Choroid plexus epithelial cell (primary cell): ENCODE data around the gene NR6A1.

Experiments used
- DNase-seq: peaks from one replicate; pipeline ENCODE4 v3.0.0-alpha.2; 2010; ENCODE audit warnings: low read depth
- H3K4me3 ChIP-seq: 2 replicates; pipeline ENCODE4 v1.5.1; 2011; ENCODE audit warnings: low read depth, mild to moderate bottlenecking, control low read depth, low read length, moderate library complexity
- TF ChIP-seq, protein P1 (sequence below): conservative IDR thresholded peaks from 2 replicates; pipeline ENCODE4 v1.5.1; 2011; ENCODE audit warnings: low read depth, mild to moderate bottlenecking, control low read depth, inconsistent platforms, low read length, moderate library complexity

Gene NR6A1

DNA sequence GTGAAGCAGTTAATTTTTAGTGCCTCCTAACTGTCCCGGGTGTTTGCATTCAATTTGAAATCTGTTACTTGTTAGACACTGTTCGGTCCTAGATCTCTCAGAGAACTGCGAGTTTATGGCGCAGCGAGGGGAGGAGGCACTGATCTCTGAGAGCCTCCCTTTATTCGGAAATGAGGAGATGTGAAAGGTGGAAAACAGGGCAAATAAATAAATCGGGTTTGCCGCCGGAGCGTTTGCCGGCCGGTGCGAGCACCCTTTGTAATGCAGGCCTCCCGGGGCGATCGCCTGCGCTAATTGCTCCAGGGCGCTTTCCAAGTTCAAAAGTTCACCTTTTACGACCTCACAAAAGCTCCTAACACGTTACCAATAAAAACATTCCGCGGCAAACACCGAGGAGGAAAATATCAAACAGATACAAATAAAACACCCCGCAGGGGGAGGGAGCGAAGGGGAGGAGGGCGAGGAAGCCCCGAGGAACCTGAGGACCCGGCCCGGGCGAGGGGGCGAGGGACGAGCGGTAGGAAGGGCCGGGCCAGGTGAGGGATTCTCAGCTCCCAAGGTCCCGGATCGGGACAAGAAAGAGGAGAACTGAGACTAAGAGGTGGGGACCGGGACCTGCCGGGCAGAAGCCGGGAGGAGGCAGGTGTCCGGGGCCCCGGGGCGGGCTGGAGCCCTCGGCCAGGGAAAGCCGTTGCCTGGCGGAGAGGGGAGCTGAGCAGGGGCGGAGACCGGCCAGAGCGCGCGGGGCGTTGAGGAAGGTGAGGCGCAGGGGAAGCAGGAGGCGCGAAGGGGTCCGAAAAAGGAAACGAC is 1.4 kb downstream of the NR6A1 start:
- DNase-seq = no peak
- H3K4me3 ChIP-seq = peak overlapping the region; percentile 72
- TF ChIP-seq, protein P1, sequence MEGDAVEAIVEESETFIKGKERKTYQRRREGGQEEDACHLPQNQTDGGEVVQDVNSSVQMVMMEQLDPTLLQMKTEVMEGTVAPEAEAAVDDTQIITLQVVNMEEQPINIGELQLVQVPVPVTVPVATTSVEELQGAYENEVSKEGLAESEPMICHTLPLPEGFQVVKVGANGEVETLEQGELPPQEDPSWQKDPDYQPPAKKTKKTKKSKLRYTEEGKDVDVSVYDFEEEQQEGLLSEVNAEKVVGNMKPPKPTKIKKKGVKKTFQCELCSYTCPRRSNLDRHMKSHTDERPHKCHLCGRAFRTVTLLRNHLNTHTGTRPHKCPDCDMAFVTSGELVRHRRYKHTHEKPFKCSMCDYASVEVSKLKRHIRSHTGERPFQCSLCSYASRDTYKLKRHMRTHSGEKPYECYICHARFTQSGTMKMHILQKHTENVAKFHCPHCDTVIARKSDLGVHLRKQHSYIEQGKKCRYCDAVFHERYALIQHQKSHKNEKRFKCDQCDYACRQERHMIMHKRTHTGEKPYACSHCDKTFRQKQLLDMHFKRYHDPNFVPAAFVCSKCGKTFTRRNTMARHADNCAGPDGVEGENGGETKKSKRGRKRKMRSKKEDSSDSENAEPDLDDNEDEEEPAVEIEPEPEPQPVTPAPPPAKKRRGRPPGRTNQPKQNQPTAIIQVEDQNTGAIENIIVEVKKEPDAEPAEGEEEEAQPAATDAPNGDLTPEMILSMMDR = no peak

DNA sequence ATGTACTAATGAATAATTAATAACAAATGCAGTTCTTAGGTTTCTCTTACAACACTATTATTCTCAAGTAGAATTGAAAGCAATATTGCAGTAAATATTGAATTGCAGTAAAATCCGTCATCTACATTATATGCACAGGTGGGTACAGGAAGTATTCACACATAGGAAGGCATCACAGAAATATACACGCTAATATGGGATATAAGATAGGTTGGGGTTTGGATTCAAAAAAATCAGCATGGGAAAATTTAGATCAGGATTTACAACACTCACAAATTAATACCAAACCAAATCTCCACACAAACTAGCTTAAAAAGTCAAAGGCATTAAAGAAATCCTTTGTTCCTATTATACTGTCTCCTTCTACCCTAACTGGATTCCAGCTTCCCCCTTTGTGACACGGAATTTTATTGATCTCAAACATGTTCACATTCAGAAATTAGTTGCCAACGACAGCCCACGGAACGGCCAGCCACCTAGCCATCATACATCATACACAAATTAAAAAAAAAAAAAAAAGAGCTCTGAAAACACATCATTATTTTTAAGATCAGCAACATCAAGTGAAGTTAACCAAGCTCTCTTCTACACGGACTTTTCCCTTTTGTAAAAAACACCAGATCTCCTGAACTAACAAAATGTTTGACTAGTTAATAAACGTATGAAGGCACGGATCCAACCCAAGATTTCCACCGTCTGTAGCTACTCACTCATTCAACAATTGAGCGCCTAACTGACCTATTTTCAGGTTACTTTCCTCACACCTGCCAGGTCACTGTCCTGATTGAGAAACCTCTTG is 2.2 kb downstream of the NR6A1 start:
- TF ChIP-seq, protein P1 = no peak
- no peak for DNase-seq
- H3K4me3 ChIP-seq = no peak overlapping the region

DNA sequence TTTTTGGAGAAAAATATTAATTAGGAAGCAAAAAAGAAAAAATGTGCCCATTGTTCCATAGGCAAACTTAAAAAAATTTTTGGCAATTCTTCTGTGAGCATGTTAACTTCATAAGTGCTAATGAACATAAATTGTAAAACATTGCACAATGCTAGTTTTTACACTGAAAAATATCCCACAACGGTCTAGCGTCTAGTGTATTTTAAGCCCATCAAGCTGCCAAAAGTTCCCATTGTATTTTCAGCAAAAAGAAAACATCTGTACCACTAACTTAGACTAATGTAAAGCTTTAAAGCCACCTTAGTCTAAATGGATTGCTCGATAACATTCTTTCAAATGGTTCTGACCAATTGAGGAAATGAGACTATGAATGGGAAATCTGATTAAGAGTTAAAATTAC is 2.8 kb downstream of the NR6A1 start:
- DNase-seq = no peak
- no peak overlapping the region for H3K4me3 ChIP-seq
- TF ChIP-seq, protein P1 = no peak

DNA sequence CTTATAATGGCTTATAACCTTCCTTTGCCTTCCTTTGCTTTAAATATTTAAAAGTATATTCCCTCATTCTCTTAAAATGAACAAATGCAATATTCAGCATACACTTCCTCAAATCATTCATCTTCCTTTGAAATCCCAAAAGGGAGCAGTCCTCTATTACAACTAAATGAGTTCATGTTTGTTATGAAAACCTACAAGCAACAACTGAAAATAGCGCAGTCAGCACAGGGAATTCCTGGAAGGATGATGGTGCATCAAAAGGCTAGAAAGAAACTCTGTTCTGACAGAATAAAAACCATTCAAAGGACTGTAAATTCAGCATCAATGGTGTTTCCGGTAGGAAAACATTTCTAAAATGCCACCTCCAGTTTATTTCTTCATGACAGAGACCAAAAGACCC is 3.3 kb downstream of the NR6A1 start:
- TF ChIP-seq, protein P1 = no peak
- no peak overlapping the region for H3K4me3 ChIP-seq
- no peak for DNase-seq

DNA sequence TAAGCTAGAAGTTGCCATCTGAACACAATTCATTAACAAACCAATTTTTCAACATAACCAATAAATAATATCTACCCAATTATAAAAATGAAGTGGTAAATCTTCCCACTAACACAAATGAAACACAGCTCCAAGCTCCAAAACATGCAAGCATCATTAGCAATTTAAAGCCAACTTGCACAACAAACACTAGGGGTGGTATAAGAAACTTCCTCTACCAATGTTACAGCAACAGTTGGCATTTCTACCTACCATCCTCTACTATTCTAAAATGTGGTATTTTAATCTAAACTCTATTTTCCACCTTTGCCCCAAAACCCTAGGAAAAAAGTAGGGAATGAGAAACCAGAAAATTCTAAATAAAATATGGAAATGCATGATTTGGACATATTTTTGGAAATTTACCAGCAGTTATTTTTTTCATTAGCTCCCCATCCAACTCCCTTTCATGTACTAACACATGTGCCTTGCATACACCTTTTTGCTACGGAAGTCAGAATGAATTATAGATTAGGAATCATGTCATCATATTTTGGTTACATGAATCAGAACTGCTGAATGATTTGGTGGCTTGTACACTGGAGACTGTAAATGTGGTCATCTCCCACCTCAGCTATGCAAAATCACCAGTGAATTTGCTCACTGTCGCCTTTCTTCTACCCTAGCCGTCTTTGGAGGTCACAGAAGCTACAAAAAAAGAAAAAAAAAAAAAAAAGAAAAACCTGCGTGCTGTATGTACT is 4.1 kb downstream of the NR6A1 start:
- DNase-seq = no peak
- H3K4me3 ChIP-seq = no peak overlapping the region
- TF ChIP-seq, protein P1 = no peak

DNA sequence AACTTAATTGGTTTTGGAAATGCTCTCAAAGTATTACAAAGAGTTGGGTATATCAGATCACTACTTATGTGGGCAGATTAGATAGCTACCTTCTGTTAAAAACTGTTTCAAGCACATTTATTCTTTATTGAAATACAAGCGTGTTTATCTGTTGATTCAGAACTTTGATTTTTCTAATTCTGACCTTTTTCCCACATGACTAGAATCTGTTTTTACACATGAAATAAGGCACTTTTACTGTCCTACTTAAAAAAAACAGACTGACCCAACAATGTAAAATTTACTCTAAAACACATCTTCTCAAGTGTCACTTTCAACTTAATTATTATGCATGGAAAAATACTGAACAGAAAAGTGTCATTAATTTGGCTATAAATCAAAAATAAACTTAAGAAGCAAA is 4.8 kb downstream of the NR6A1 start:
- no peak overlapping the region for H3K4me3 ChIP-seq
- TF ChIP-seq, protein P1 = no peak
- DNase-seq = no peak
